ENCODE measurements around the gene TSPO2. TPM values are rescaled to one million over a fixed set of nuclear protein-coding genes. Genes with fewer than 3 reads are reported as not detected.

Gene TSPO2
- total and polyA plus RNA-seq, 2 of the 4 experiments (the other 2 are of a cell fraction) = not detected

DNA sequence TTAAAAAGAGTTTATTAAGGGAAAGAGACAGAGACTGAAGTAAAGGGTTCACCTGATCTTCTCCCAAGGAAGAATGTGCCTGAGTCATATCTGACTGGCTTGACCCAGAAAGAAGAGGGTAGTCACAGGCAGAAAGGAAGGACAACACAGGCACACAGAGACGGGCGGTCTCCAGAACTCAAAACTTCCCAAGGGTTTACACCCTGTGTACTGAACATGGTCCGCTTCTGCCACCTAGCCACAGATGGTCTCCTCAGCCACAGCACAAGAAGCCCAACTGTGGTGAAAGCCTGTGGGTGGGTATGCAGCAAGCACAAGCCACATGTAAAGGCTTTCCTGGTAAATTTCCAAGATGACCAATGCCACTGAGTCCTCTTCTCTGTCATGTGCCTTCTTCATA lies 20.4 kb upstream of the TSPO2 start:
- H3K4me2 ChIP-seq (ENCODE audit: low read depth, low read length) = no peak overlapping the region
- no peaks in the 10 kb centered on the region for H3K36me3 ChIP-seq (ENCODE audit: control insufficient read depth, insufficient read depth, low read length)
- H2BK15ac ChIP-seq (ENCODE audit: low read depth, low read length) = no peak overlapping the region
- no peaks in the 10 kb centered on the region for H3K79me1 ChIP-seq (ENCODE audit: low read depth in 1 of 2, low read length in 2 of 2)
- 100% methylated on average over 1 of the region's 3 CpGs; no CpG with 5 or more reads in 1 of the 2 experiments for WGBS, 2 experiments (ENCODE audit: extremely low coverage in 2 of 2, insufficient read length in 1 of 2)
- no peak overlapping the region for H2AK5ac ChIP-seq (ENCODE audit: low read depth, low read length)
- CTCF ChIA-PET = no interaction called here
- DNase-seq = peak; percentile 46
- H3K23ac ChIP-seq (ENCODE audit: low read depth, low read length) = no peak overlapping the region
- dilution Hi-C loops (cut with HindIII; ENCODE audit: low sequenced_read_pairs, unreplicated experiment) (no loop called here), intact Hi-C loops (cut with micrococcal nuclease) (loop anchor here (10.0 kb wide), 1 partner anchor 1677 kb away; no protein-coding TSS in a partner anchor), in situ Hi-C loops (cut with MboI; ENCODE audit: low sequenced_read_pairs) (loop anchor here (5.0 to 10.0 kb wide), 2 partner anchors 125 to 467 kb away; no protein-coding TSS in a partner anchor)
- no peak overlapping the region for H3K27ac ChIP-seq (ENCODE audit: insufficient read depth, low read length)
- H2BK120ac ChIP-seq (ENCODE audit: low read depth, low read length) = no peak overlapping the region
- TF ChIP-seq RFX5 (IDR thresholded peaks at IDR 0.05; ENCODE audit: low read depth, low read length) (no peak), MXI1 (IDR thresholded peaks at IDR 0.05; ENCODE audit: borderline replicate concordance, low read depth, low read length) (no peak), POLR2A (IDR thresholded peaks at IDR 0.05; ENCODE audit: low read depth, low read length) (no peak), MAFK (IDR thresholded peaks at IDR 0.05; ENCODE audit: low read depth, low read length) (no peak), SMC3 (IDR thresholded peaks at IDR 0.05; ENCODE audit: low read depth, low read length) (peak; percentile 37; the same call in 1 of the 2 replicates), CEBPB (IDR thresholded peaks at IDR 0.05; ENCODE audit: low read depth, low read length) (no peak), RAD21 (IDR thresholded peaks at IDR 0.05; ENCODE audit: low read length) (peak; percentile 59)
- TF ChIP-seq, protein P1, sequence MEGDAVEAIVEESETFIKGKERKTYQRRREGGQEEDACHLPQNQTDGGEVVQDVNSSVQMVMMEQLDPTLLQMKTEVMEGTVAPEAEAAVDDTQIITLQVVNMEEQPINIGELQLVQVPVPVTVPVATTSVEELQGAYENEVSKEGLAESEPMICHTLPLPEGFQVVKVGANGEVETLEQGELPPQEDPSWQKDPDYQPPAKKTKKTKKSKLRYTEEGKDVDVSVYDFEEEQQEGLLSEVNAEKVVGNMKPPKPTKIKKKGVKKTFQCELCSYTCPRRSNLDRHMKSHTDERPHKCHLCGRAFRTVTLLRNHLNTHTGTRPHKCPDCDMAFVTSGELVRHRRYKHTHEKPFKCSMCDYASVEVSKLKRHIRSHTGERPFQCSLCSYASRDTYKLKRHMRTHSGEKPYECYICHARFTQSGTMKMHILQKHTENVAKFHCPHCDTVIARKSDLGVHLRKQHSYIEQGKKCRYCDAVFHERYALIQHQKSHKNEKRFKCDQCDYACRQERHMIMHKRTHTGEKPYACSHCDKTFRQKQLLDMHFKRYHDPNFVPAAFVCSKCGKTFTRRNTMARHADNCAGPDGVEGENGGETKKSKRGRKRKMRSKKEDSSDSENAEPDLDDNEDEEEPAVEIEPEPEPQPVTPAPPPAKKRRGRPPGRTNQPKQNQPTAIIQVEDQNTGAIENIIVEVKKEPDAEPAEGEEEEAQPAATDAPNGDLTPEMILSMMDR (conservative IDR thresholded peaks at IDR 0.05; ENCODE audit: low read depth, low read length) = peak; percentile 51
- no peaks in the 10 kb centered on the region for H4K20me1 ChIP-seq (ENCODE audit: insufficient read depth, low read length)
- no peak overlapping the region for H3K4ac ChIP-seq (ENCODE audit: low read depth, low read length)
- no peak overlapping the region for H4K8ac ChIP-seq (ENCODE audit: low read depth in 2 of 2, low read length in 2 of 2)
- no TSS peak for BruUV-seq (replicated peaks)
- H3K4me3 ChIP-seq (ENCODE audit: insufficient read depth, low read depth, low read length) = no peak overlapping the region
- POLR2A ChIA-PET (ENCODE audit: unreplicated experiment) = no interaction called here
- H3K14ac ChIP-seq (replicated peaks; ENCODE audit: low read depth, low read length) = no peak overlapping the region
- no peak overlapping the region for H3K18ac ChIP-seq (ENCODE audit: low read depth, low read length)
- peaks cover 2% of the 10 kb centered on the region; the same call in 1 of the 2 replicates for H3K9me3 ChIP-seq (ENCODE audit: control insufficient read depth, insufficient read depth, low read length)
- ATAC-seq (ENCODE audit: low read depth) = peak; percentile 48; the same call in 1 of the 2 replicates
- no peaks in the 10 kb centered on the region for H3K9me1 ChIP-seq (ENCODE audit: insufficient read depth, low read length)
- no peak overlapping the region for H3K9ac ChIP-seq (ENCODE audit: low read depth, low read length)
- no peak overlapping the region for H2BK20ac ChIP-seq (ENCODE audit: low read depth, low read length)
- no peak overlapping the region for H2AK9ac ChIP-seq (replicated peaks; ENCODE audit: low read depth, low read length, poor library complexity)
- H4K5ac ChIP-seq (ENCODE audit: low read depth, low read length) = no peak overlapping the region
- no peak overlapping the region for H3K56ac ChIP-seq (ENCODE audit: extremely low read depth, insufficient read depth, low read length)
- no peak overlapping the region for H2BK5ac ChIP-seq (ENCODE audit: low read depth, low read length, poor library complexity, severe bottlenecking)
- H3K4me1 ChIP-seq (ENCODE audit: control insufficient read depth, insufficient read depth, low read length) = no peaks in the 10 kb centered on the region
- H4K91ac ChIP-seq (ENCODE audit: insufficient read depth, low read depth, low read length) = no peak overlapping the region
- peaks cover 11% of the 10 kb centered on the region for H3K27me3 ChIP-seq (ENCODE audit: control insufficient read depth, insufficient read depth, low read length)
- no peak overlapping the region for H2AFZ ChIP-seq (replicated peaks; ENCODE audit: low read length, poor library complexity)
